Measurements from ENCODE around the gene DNMT3L. TPM values are rescaled to one million over a fixed set of nuclear protein-coding genes. Genes with fewer than 3 reads are reported as not detected.
"Not testable (repeated sequence)": the region's sequence is repeated elsewhere in the genome, so short reads cannot be mapped to it uniquely, and the experiment has no call there.

DNMT3L gene
- polyA plus RNA-seq (ENCODE audit: insufficient read length) = not detected

DNA sequence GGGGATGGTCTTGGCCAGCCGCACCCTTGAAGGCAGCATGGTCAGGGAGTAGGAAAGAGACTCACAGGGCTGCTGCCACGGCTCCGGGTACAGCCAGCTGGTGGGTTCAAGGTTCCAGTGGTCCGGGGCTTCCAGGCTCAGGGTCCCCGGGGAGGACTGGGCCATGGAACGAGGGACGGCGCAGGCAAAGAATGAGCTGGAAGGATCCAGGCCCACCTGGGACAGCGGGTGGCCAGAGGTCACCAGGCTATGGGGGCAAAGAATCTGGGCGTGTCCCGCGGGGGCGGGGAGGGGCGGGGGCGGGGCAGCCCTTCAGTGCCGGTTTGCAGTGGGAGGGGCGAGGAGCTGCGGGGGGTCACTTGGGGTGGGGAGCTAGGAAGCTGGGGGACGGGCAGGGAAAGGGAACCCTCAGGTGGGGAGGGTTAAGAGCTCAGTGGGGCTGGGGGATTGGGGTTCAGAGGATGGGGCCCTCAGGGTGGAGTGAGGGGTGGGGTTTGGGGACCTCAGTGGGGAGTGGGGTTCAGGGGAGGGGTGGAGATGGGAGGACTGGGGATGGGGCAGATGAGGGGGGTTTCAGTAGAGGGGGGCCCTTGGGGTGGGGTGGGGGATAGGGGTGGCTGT, at the start of gene DNMT3L:
TSS of gene DNMT3L (minus strand) at position 223 of the 621 bp plus-strand sequence. CDS start 638 bp downstream, outside the sequence.
- DNase-seq (ENCODE audit: low read depth) = no peak

- DNase-seq (ENCODE audit: low read depth) = no peak
Measured at GRCh38 chr21:44310628-44311507, 49.2 kb upstream of the DNMT3L start.

- DNase-seq (ENCODE audit: low read depth) = no peak
Measured at GRCh38 chr21:44306936-44307704, 45.4 kb upstream of the DNMT3L start.

DNA sequence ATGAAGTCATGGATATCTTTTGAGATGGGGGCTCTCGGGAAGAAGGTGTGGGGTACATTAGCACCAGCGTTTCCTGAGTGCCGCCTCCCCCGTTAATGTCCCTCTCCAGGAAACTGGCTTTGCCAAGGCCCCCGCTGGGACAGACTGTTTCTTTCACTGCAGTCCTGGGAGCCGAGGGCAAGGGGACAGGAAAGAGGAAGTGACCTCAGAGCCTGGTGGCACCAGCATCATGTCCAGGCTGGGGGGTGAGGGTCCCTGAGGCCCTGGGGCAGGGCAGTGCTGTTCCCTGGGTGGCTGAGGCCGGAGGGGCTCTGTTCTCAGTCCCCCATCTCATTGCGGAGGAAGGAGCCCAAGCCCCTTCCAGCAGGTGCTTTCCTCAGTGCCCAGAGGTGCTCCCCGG, 44.0 kb upstream of the DNMT3L start:
- no peak for DNase-seq (ENCODE audit: low read depth)

DNA sequence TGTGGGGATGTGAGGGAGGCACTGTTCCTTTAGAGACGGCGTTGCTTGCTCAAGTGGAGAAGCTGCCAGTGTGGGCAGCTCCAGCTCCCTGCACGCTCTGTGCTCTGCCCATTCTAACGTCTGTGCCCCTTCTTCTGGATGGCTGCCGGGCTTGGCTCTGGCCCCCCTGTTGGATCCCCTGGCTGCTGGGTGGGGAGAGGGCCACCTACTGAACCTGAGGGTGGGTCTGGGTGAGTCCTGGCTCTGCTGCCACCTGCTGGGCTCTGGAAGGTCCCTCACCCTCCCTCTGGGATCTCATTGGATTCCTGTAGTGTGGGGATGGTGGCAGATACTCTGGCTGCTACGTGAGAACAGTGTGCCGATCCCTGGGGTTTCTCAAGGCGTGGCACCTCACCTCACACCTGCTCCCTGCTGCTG, 43.2 kb upstream of the DNMT3L start:
- DNase-seq (ENCODE audit: low read depth) = no peak

GRCh38 chr21:44304011-44304616, 42.4 kb upstream of the DNMT3L start:
- no peak for DNase-seq (ENCODE audit: low read depth)

DNA sequence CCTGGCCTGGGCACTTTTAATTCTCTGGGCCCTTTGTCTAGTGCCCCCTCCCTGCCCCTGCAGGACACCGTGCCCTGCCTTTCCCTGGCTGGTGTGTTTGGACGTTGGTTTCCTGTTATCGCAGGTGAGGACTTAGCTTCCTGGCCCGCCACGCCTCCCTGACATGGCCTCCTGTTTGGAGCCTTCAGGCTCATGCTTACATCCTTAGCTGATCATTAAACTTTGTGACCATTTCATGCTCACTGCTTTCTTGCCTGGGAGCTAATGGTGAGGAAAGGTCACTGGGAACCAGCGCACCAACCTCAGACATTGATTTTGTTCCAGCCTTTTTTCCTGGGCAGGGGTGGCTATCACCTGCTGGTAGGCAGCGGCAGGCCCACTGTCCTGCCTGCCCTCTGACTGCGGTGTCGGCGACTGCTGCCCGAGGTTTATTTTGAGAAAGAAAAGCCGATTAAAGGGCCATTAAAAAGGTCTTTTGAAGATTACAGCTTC, 41.8 kb upstream of the DNMT3L start:
- no peak for DNase-seq (ENCODE audit: low read depth)

- not testable (repeated sequence) for DNase-seq (ENCODE audit: low read depth)
Measured at GRCh38 chr21:44302573-44303401, 41.1 kb upstream of the DNMT3L start.

GRCh38 chr21:44301961-44302406, 40.3 kb upstream of the DNMT3L start:
- no peak for DNase-seq (ENCODE audit: low read depth)

DNA sequence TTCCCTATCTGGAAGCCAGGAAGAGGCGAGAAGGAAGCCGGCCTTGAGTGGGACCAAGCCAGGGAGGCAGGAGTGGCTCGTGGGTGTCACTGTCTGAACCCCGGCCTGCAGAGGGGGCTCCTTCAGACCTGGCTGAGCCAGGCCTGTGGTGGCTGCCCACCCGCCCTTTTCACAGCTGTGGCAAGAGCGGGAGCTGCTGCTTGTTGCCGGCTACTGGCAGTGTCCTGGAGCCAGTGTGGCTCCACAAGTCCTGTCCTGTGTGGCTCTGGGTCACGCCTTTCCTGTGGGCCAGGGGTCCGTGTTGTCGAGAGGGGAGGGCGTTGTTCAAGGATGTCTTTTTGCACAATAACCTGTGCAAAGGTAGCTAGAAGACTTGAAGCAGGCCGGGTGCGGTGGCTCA, 39.4 kb upstream of the DNMT3L start:
- DNase-seq (ENCODE audit: low read depth) = no peak

DNA sequence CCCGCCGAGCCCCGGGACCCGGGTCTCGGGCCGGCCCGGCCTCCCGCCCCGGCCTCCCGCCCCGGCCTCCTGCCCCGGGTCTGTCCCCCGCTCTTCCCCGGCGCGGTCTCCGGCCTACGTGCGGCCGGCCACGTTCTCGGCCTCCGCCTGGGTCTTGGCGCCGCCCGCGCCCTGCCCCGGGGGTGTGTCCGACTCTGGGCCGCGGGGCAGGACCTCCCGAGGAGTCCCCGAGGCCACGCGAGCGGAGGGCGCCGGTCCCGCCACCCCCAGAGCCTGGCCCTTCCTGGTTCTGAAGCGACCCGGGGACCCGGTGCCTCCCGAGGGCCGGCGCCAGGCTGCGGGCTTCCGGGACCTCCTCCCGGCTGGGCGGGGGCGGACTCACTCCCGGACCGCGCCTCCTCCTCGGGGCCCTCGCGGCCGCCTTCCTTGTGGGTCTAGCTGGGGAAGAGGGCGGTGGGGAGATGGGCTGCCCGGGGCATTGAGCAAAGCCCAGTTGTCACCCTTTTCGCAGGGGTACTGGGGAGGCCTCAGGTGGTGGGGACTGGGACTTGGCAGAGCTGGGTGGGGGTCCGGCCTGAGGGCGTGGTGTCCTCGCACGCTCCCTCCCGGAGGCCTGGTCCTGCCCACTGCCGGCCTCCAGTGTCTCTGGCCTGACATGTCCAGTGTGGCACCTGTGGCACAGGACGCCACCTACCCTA, 38.7 kb upstream of the DNMT3L start:
- no peak for DNase-seq (ENCODE audit: low read depth)

DNA sequence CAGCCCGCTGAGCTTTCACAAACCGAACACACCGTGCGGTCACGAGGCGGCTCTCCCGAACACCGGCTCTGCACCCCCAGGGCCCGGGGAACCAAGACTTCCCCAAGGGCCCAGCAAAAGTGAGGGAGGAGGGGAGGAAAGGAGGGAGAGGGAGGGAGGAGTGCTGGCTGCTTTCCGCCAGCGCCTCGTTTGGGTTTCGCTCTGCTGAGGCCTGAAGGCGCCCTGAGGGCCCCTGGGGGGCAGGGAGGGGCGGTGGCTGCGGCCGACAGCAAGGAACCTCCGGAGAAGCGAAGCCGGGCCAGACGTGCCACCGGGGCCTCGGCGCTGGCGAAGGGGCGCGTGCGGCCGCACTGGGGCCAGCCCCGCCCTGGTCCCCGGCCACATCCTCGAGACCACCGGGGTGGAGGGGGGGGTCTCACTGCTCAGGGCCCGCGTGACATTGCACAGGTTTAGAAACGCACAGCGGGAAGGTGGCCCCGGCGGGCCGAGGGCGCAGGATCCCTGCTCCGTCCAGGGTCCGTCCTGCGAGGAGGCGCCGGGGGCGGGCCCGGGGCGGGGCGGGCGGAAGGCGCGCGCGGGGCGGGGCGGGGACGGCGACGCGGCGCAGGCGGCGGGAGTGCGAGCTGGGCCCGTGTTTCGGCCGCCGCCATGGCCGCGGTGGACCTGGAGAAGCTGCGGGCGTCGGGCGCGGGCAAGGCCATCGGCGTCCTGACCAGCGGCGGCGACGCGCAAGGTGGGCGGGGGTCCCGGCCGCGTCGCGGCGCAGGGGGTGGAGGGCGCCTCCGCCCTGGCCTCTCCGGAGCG, 38.0 kb upstream of the DNMT3L start, which contains the start of gene PFKL:
TSS of gene PFKL (plus strand) at position 596 of the 804 bp plus-strand sequence. CDS start at position 649, 53 bp downstream.
- DNase-seq (ENCODE audit: low read depth) = no peak

- no peak for DNase-seq (ENCODE audit: low read depth)
Measured at GRCh38 chr21:44299085-44299457, 37.4 kb upstream of the DNMT3L start.

GRCh38 chr21:44298301-44298700, 36.6 kb upstream of the DNMT3L start:
- no peak for DNase-seq (ENCODE audit: low read depth)

- peak; percentile 68 for DNase-seq (ENCODE audit: low read depth)
Measured at GRCh38 chr21:44297525-44298290, 36.0 kb upstream of the DNMT3L start.

GRCh38 chr21:44296916-44297315, 35.2 kb upstream of the DNMT3L start:
- DNase-seq (ENCODE audit: low read depth) = no peak

DNA sequence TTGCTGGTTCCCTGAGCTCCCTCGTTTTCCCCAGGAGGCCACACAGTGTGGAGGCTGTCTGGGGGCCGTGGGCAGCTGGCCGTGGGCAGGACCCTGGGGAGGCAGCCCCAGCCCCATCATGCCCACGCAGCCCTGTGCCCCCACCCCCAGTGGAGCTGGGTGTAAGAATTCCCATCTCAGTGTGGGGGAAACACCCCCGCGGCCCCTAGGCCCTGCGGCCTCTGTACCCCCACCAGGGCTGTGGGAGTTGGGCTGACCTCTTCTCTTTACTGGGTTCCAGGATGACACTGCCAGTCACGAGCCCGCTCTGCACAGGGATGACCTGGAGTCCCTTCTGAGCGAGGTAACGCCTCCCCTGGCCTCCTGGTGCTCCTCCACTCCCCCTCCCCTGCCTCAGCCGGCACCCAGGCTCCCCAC, 34.4 kb upstream of the DNMT3L start:
- no peak for DNase-seq (ENCODE audit: low read depth)

DNA sequence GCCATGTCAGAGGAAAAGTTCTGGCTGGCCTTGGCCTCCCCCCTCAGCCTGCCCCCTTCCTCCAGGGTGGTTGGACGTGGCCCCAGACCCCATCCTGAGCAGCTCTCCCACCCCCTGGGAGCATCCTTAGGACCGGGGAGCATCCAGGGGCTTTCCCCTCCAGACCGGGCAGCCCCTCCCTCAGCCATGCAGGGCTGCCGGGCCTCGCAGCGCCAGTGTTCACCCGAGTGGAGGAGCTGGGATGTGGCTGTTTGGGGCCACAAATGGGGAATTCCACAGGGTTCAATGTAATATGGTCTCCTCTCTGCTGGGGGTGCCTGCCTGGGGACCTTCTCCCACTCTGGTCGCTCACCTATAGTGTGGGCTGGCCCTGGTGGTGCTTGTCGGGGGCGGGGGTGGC, 33.9 kb upstream of the DNMT3L start:
- no peak for DNase-seq (ENCODE audit: low read depth)
